Measurements from ENCODE around the gene DNAH11. TPM values are rescaled to one million over a fixed set of nuclear protein-coding genes. Genes with fewer than 3 reads are reported as not detected.
A peak's percentile ranks its signal among the peaks of the same experiment; 100 is the strongest.
"Not testable (repeated sequence)": the region's sequence is repeated elsewhere in the genome, so short reads cannot be mapped to it uniquely, and the experiment has no call there.

DNAH11 gene
- total RNA-seq, 1 donor from 2014 or later = 0.89 TPM

- no peak for DNase-seq
Measured at GRCh38 chr7:21717323-21717722, 174.5 kb downstream of the DNAH11 start.

DNA sequence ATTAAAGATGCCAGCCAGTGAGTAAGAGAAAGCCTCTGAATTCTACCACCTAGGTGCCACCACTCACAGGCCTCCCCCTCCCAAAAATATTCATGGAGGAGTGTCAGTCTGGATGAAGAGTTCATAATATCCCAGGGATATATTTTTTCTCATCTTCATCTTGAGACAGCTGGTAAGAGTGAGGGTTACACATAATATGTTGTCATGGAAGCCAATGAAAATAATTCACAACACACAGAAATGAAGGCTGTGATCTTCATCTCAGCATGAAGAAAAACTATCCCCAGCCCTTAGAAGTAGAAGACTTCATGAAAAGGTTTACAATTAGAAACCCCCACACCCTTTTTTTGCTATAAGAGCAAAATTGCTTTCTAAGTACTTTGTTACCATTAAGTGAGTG, 175.6 kb downstream of the DNAH11 start:
- no peak for DNase-seq

DNA sequence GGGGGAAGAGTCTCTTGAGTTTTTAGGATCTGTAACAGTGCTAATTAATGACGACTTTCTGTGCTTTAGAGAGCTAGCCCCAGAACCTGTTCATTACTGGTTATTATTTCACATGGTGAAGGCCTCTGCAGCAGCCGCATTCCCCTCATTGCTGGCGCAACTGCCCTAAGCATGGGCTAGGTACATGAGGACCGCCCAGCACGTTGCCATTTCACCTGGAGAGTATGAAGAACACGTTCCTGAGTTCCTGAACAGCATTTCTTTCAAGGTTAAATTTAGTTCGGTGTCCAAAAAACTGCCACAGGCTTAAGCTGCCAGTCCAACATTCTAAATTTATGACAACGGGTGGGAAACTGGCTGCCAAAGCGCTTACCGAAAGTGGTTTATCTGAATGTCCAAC, 177.0 kb downstream of the DNAH11 start:
- no peak for DNase-seq

GRCh38 chr7:21722371-21722770, 179.5 kb downstream of the DNAH11 start:
- no peak for DNase-seq

DNA sequence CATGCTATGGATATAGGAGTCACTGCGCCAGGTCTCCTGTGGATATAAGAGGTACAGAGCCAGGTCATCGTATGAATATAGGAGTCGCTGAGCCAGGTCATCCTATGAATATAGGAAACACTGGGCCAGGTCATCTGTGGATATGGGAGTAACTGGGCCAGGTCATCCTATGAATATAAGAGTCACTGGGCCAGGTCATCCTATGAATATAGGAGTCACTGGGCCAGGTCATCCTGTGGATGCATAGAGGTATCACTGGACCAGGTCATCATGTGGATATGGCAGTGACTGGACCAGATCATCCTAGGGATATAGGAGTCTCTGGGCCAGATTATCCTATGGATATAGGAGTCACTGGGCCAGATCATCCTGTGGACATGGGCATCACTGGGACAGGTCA, 181.7 kb downstream of the DNAH11 start:
- no peak for DNase-seq

GRCh38 chr7:21730399-21730798, 187.6 kb downstream of the DNAH11 start:
- DNase-seq = no peak

DNA sequence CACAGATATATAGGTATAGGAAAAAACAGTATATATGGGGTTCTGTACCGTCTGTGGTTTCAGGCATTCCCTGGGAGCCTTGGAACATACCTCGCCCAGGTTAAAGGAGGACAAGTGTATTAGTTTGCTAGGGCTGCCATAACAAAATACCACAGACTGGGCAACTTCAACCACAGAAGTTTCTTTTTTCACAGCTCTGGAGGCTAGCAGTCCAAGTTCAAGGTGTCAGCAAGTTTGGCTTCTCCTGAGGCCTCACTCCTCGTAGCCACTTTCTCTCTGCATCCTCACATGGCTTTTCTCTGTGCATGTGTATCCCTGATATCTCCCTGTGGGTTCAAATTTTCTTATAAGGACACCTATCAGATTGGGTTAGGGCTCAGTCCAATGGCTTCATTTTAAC, 189.1 kb downstream of the DNAH11 start:
- no peak for DNase-seq

DNA sequence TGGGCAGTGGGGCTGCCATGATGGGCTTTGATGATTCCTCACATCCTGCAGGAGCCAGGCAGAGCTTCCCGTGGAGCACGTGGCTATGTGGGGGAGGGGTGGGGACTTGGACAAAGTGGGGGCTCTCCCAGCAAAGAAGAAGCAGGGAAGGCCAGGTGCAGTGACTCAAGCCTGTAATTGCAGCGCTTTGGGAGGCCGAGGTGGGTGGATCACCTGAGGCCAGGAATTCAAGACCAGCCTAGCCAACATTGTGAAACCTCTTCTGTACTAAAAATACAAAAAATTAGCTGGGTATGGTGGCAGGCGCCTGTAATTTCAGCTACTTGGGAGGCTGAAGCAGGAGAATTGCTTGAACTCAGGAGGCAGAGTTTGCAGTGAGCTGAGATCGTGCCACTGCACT, 190.1 kb downstream of the DNAH11 start:
- DNase-seq = not testable (repeated sequence)

DNA sequence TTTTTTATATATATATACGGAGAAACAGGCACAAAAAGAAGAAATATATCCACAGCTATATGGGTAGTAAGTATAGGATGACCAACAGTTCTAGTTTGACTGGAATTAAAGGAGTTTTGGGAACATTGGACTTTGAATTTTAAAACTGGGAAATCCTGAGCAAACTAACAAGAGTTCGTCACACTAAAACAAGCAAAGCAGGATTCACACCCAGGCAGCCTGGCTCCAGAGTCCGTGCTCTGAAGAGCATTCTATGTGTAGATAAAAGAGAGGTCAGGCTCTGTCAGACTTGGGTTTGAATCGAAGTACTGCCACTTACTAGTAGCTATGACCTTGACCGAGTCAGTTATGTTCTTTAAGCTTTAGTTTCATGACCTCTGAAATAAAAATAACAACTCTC, 191.0 kb downstream of the DNAH11 start:
- DNase-seq = no peak

GRCh38 chr7:21743493-21743892, 200.7 kb downstream of the DNAH11 start:
- no peak for DNase-seq

DNA sequence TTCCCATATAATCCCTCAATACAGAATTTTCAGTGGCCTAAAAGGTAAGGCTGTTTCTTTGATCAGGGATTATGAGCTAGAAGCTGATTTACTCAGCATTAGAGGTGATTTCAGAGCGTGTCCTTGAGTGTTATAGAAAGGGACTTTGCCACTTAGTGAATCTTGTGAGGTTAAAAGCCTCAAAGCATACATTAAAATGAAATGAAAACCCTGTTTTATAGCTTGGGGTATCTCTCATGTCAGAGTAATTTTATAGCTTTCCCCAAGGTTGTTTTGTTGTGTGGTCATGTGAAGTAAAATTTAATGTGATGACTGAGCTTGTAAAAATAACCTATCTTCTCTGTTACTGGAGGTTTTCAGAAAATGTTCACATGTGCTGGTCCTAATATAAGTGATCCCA, 204.1 kb downstream of the DNAH11 start:
- no peak for DNase-seq

GRCh38 chr7:21747806-21748205, 205.0 kb downstream of the DNAH11 start:
- DNase-seq = no peak

DNA sequence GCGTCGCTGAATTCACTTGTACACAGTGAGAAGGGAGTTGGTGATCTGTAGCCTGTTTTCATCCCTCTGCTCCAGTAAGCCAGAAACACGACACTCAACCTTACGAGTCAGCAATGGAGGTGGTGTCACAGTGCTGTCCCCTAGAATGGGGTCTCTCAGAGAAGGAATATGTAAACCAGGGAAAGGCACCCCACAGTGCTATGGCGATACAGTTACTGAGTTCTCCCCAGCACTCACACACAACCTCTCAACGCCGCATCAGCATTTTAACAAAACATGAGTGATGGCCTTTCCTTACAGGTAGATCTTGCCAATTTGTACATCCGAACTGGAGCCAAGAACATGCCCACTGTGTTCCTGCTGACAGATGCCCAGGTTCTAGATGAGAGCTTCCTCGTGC, 206.5 kb downstream of the DNAH11 start:
- no peak for DNase-seq

GRCh38 chr7:21753071-21753470, 210.2 kb downstream of the DNAH11 start:
- DNase-seq = no peak

DNA sequence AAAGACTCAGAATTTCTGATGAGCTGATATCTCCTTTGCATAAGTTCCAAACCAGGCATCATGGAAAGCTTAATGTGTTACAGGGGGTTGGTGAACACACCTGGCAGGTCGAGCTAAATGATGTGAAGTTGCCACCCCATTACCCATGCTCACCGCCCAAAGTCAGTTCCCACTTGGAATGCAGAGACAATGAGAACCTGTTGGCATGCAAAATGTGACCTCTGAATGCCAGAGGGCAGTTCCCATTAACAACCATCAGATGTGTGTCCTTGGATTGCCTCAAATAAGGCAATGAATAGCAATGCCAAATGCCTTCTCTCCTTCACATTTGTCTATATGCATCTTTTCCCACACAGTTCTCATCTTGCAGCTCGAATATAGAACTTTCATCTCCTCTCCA, 212.1 kb downstream of the DNAH11 start:
- DNase-seq = no peak

- no peak for DNase-seq
Measured at GRCh38 chr7:21757537-21758282, 214.9 kb downstream of the DNAH11 start.

DNA sequence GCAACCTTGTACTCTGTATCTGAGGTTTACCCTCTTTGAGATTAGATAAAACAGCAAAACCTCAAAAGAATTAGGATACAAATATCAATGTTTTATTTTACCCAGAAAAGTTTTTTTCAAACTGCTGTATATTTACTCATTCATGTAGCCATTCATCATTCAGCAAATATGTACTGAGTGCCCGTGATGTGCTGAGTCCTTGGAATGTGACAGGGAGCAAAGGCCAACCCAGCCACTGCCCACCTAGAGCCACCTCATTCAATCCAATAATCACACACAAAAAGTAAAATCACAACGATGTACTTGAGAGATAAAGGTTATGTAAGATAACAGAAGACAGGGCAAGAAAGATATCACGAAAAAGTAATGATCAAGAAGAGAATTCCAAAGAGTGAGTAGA, 215.4 kb downstream of the DNAH11 start:
- DNase-seq = no peak

DNA sequence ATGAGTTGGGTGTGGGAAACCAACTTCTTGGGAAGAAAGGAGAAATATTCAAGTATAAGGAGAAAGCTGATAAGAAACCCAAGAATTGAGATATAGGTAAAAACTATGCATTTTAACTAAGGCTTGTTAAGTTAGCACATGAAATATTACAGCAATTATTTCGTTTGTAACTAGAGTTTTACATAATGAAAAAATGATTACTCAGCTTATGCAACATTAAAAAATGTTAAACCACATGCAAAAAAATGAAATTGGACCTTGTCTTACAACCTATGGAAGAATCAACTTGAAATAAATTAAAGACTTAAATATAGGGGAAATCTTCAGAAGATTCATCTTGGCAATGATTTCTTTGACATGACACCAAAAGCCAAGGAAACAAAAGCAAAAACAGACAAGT, 219.6 kb downstream of the DNAH11 start:
- DNase-seq = no peak

DNA sequence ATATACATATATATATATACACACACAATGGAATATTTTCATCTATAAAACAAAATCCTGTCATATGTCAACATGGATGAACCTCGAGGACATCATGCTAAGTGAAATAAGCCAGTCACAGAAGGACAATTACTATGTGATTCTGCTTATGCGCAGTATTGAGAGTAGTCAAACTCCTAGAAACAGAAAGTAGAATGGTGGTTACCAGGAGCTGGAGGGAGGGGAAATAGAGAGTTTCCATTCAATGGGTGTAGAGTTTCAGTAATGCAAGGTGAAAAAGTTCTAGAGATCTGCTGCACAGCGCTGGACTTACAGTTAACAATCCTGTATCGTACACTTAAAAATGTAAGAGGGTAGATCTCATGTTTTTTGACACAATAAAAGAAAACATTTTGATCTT, 221.0 kb downstream of the DNAH11 start:
- DNase-seq = no peak

GRCh38 chr7:21766218-21766617, 223.4 kb downstream of the DNAH11 start:
- DNase-seq = no peak

GRCh38 chr7:21767300-21767900, 224.6 kb downstream of the DNAH11 start:
- DNase-seq = peak; percentile 4

GRCh38 chr7:21768279-21768678, 225.4 kb downstream of the DNAH11 start:
- no peak for DNase-seq

DNA sequence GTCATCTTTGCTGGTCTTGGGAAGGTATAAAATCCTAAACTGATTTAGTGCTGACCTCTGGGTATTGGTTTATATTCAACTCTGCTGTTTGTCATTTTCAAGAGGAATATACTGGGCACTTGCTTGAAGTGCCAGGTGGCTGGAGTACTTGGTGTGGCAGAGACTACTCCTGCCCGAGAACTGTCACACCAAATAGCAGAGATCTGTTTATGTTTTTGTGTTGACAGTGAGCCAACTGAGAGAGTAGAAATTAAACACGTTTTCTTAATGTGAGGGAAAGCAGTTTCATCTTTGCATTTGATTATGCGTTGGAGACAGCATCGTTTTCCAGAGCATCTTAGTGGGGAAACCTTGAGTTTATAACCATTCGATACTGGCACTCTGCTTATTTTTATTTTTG, 228.4 kb downstream of the DNAH11 start:
- DNase-seq = no peak

DNA sequence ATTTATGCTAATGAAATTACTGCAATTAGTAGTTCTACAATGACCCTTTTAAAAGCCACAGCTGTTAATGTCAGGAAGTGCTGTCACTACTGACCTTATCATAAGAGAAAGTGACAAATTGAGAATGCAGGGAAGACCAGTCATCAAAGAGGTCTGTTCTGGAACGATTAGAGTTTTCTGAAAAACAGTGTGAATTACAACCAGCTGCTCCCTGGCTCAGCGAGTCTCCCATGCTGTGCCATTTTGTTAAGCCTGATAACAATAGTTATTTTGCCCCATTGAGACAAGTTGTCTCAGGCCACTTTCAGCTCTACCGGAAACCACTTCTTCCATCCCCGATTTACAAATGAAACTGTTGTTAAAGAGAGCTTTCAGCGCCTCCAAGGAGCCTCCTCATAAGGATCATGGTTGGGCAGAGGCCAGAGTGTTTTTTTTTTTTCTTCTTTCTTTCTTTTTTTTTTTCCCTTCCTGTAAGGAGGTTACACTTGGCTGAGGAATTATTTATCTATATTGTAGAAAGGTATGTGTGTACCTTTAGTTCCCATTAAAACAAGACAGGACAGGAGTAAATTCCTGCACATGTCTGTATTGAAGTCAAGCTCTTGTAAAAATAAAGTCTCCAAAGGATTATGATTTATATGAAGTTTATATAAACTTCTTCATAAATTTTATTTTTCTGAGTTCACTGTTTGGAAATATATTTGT, 229.2 kb downstream of the DNAH11 start:
- no peak for DNase-seq
